NCI-H1092 (cell line): ENCODE data around the gene STX18.
"Not testable (repeated sequence)": the region's sequence is repeated elsewhere in the genome, so short reads cannot be mapped to it uniquely, and the experiment has no call there.

Experiments used
- DNase-seq: peaks from one replicate; lab custom pipeline; 2025; lab: John Stamatoyannopoulos, UW

The STX18 gene

DNA sequence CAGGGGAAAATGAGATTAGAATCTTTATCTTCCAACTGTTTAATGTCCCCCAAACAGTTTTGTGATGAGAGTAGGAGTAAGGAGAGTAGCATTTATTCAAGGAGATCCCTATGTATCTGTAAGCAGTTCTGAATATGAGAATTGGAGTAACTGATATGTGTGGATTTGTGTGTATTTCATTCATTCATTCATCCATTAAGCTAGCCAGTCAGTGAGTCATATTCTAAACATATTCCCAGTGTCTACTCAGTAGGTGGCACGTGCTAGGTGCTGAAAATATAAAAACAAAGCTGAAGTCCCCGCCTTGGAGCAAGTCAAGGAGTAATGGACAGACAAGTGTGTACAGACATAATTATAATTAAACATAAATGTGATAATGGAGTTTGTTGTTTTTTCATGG, 12.4 kb upstream of the STX18 start:
- no peak for DNase-seq

DNA sequence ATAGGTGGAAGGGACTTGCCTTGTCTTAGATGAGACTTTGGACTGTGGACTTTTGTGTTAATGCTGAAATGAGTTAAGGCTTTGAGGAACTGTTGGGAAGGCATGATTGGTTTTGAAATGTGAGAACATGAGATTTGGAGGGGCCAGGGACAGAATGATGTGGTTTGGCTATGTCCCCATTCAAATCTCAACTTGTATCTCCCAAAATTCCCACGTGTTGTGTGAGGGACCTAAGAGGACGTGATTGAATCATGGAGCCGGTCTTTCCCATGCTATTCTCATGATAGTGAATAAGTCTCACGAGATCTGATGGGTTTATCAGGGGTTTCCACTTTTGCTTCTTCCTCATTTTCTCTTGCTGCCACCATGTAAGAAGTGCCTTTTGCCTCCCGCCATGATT, 10.2 kb upstream of the STX18 start:
- DNase-seq, result not testable (repeated sequence)

DNA sequence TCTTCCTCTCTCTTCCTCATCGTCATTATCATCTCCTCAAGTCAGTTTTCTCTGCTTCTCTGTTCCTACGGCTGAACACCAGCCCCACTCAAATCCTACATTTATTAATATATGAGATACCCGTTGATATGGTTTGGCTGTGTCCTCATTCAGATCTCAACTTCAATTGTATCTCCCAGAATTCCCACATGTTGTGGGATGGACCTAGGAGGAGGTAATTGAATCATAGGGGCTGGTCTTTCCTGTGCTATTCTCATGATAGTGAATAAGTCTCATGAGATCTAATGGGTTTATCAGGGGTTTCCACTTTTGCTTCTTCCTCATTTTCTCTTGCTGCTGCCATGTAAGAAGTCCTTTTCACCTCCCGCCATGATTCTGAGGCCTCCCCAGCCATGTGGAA, 8.3 kb upstream of the STX18 start:
- DNase-seq, result not testable (repeated sequence)

DNA sequence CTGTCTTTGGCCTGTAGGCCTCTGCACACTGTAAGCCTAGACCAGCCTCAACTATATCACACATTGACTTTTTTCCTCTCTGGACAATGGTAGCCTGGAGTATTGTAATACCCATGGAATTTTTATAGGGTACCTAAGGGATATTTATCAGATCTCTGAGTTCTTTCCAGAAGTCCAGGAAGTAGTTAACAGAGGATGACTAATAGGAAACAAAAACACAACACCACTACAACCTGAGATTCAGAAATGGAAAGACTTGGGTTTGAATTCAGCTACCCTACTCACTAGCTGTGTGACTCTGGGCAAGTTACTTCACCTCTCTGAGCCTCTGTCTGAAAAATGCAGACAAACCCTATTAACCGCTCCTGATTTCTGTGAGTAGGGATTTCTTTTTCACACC, 7.7 kb upstream of the STX18 start:
- DNase-seq, result no peak

DNA sequence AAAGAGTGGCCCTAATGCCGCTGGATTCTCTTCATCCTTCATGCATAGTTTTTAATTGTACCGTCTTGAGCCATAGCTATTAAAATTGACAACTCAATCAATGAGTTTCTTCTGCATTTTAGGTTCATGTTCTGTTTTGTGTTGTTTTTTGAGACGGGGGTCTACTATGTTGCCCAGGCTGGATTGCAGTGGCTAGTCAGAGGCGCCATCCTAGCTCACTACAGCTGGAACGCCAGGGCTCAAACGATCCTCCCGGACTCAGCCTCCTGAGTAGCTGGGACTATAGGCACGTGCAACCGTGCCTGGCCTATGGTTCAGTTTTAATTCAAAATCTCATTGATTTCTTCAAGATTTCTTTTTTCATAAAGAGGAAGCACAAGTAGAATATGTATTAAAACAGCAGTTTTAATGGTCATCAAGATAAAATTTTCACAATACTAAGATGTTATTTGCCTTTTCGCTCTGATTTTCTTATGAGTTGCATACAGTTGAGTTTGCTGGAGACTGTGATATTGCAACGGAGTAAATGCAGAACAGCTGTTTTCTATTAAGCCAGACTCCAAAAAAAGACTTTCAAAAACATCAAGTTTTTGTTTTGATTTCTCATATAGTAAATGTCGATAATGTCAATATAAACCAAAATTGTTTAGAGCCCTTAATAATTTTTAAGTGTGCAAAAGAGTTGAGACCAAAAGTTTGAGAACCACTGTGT, 1.1 kb upstream of the STX18 start:
- no peak for DNase-seq

DNA sequence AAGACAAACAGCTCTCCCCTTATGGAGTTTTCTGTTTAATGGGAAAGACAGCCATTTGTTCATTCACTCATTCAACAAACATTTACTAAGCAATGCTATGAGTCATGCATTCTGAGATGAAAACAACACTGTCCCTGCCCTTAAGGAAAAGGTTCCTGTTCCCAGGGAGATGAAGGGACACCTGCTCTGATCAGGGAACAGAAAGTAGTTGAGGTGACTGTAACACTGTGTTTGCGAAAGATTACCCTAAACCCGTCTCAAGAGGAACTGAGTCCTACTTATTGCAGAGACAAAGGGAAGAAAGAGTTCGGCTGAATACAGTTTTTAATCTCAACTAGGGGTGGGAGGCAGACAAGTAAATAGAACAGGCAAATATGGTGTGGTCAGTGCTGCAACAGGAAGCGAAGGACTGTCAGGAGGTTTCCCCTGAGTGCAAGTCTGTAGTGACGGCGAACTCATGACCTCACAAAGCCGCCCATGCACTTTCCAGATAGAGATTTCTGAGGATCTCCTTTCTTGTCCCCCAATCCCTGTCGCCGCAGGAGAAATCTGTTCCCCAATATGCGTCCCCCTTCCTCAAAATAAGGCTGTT, 712 bp downstream of the STX18 start:
- no peak for DNase-seq

DNA sequence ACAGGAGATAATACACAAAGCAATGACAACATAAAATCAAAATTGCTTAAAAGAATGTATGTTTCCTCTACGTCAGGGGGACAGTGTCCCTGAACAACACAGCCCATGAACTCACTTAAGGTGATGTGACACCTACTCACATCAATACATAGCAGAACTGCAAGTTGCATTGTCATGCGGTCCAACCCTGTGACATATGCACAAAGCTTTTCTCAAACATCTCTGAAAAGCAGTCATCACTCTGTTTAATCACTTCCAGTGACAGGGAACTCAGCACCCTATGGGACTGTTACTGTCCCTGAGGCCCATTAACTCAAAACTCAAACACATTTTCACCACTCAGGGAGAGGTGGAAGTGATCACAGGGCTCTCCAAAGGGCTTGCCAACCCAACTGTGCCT, 2.4 kb downstream of the STX18 start:
- no peak for DNase-seq

DNA sequence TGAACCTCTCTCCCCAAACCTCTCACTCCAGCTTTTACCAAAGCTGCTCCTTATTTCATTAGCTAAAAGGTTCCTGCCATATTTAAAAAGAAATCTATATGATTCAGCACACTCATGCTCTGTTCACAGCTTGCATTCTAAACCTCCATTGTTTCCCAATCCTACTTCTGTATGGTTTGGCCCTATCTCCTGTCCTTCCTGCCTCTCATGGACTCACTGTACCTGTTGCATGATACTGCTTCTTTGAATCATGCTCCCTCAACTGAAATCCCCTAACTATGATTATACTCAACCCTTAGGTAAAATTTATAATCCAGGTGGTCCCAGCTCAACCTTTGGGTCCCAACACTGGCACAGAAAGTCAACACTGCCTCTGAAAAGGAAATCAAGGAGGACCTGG, 6.3 kb downstream of the STX18 start:
- no peak for DNase-seq

DNA sequence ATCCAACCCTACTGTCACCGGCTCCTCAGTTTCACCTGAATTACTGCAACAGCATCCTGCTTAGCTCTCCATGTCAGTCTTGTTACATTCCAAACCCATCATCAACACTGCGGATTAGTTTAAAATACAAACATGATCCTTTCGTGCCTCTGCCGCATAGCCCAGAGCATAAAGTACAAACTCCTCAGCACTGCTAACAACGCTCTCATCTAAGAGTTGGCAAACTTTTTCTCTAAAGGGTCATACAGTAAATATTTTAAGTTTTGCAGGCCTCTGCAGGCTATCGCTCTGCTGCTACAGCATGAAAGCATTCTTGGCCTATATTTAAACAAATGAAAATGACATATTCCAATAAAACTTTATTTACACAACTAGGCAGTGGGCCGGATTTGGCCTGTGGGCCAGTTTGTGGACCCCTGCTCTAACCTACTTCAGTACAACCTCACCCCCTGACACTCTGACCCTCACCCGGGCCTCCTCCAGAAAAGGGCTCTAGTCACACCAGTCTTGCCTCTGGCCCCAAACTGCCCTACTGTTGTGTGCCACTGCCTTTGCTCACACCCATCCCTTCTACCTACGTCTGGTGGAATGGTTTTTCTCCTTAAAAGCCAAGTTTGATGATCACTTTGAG, 7.2 kb downstream of the STX18 start:
- DNase-seq, result no peak

DNA sequence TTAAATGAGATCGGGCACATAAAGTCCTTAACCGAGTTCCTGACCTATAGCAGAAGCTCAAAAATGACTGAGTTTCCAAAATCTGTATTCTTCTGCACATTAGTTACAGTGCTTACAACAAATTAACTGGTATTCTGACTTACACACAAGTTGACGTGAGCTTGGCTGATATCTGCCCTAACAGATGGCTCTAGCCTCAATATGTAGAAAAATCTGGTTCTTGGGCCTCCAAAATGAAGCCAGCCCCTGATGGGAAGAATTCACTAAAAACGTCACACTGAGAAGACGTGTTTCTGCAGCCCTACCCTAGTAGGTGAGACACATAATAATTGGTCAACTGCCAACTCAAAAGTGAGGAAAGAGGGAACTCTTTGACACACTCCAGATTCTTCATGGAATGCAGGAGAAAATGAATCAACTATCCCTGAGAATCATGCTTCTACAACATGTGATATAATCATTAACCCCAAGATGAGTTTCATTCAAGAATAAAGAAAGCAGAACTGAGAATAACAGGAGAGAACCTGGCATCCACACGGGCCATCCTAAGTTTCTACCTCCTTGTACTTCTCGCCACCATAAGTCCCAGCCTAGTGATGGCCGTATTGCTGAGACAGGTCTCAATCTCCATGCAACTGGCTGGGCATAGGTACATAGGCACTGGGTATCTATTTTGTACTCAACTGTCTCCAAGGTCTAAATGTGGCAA, 8.2 kb downstream of the STX18 start:
- DNase-seq, result no peak

DNA sequence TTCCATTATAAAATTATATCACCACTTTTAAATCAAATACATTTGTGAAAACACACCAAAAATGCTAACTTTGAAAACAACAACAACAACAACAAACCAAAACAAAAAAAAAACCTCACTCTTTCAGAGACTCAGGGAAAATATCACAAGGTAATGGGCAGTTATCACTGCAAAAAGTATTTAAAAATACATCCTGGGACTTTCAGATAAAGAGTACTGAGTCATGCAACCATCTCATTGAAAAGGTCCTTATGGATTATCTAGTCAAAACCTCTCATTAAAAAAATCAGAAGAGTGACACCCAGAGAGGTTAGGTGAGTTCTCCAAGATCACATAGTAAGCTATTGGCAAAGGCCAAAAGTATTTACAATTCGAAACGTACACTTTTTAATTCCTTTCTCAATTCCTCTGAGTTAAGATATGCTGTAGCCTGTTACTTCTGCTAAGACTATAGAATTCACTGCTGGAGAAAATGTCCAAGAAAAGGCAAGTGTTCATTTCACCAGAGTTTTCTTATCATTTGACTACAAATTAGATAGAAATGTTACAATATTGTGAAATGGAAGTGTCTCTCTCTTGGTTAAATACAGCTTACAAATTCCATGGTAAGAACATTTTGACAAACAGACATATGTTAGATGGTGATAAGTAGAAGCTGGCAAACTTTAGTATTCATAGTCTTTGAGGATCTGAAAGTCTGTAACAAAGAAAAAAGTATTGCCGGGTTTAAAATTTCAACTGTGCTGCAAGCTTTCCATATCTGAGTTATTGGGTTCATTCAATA, 9.3 kb downstream of the STX18 start:
- DNase-seq, result no peak

DNA sequence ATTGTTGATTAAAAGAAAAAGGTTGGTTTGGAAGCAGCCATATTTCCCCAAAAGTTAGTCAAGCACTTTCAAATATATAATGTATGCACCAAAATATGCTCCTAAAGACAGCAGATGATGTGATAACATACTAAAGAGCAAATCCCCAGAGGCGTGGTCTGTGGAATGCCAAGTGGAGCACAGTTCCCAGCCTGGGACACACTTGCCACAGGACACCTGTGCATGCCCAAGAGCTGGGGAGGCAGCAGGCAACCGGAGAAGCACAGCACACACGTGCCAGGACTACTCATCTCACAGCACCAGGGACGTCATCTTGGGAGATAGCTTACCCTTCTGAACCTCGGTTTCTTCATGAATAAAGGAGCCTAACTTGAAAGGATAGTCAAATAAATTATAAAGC, 12.5 kb downstream of the STX18 start:
- no peak for DNase-seq

DNA sequence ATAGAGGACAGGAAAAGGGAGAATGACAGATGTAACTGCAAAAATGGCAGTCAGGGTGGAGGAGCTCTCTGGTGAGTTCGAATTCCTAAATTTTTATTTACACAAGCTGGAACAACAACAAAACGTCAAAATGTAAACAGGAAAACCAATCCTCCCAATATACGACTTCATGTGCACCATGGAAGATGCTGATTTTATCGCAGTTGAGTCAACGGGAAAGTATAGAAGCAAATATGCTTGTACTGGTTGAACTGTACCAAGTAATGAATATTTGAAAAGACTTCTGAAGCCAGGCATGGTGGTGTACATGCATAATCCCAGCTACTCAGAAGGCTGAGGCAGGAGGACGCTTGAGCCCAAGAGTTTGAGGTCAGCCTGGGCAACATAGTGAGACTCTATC, 15.4 kb downstream of the STX18 start:
- no peak for DNase-seq

DNA sequence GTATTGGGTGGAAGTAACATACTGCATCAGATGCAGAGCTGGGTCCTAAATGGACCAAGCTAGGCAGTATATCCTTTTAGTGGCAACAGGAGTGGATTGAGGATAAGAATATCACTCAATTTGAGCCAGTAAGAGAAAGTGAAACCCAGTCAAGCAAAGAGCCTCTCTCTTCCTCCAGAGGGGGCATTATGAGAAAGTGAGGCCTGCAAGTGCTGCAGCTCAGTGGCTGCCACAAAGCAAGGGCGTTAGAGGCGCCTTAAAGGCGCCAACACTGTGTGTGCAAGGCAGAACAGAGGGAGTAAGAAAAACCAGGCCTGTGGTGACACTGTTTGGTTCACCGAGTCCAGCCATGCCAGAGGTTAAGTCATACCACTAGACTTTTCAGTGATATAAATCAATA, 17.5 kb downstream of the STX18 start:
- no peak for DNase-seq

DNA sequence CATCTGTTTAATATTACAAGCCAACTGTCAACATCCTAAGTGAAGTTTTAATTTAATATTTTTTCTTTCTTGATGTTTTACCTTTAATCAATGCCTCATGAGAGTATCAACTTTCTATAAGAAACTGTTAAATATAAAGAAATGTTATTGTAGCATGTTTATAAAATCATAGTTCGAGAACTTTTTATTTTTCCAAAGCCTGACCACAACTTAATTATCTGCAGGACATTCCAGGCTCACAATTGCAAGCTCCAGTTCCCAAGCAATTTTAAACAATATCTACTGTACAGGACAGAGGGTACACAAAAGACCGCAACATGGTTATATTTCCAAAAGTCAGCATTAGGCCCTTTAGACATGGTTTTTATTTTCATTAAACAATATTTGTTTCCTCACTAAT, 20.1 kb downstream of the STX18 start:
- DNase-seq, result no peak

DNA sequence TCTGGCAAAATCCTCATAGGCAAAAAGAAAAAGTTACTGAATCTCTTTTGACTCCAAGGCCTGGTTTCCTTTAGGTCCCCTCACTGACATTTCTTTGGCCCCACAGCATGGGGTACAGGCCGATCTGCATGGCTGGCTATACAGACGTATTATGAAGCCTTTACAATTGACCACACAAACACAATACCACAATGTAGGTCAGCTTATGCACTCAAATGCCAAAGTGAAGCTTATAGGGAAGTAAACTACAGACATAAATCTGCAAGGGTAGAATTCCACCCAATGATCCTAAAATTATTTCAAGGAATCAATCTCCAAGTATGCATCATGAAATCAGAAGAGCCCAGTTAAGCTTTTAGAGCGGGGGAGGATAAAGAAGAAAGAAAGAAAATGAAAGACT, 20.7 kb downstream of the STX18 start:
- DNase-seq, result no peak

DNA sequence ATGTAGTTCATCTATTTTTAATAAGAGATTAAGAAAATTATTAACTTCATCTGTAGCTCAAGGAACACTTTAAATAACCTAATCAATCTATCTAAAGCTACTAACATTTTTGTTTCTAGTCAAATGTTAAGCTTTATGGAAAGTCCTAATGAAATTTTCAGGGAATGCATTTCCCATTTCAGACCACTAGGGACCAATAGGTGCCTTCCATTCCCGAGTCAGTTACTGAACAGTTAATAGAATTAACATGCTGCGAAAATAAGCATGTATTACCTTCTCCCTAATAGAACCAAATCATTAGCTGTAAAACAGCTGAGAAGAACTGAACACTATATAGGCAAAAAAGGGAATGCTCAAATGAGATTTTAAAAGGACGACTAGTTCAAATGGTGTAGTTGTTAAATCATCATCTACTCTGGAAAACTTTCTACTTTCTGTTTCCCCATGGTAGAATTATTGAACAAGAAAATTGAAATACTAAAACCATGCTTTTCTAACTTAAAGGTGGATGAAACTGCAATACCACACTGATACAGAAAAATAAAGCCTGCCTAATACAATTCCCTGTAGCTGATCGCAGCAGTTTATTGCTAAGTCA, 22.5 kb downstream of the STX18 start:
- no peak for DNase-seq

DNA sequence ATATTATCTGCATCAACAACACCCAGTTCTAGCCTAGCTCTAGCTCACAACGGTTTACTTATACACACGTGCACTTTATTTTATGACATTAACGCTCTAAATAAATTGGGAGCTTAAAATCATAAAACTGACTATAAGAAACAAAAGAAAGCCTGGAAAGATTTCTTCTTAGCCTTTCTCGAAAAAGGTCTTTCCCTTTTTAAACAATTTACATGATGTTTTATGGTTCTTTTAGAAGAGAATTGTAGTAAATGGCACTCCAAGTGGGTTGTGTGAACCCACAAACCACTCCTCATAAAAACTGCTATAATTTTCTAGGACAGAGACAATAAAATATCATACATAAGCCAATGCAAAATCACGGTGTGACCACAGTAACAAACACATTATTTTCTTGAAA, 23.1 kb downstream of the STX18 start:
- DNase-seq, result no peak

DNA sequence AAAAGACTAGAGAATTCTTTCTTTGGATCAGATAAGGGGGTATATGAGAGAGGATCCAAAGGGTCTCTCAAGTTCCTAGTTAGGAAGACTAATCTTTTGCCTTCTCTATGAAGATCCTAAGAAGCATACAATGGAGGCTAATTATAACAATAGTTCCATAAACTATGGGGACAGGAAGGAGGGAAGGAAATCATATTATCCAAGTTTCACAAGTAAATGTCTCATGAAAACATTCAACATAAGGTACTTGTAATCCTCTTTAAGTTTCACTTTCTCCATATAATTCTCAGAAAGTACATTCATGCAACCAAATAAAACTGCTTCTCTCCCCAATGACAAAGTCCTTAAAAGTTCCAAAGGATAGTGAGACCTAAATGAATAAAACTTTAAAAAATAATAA, 27.1 kb downstream of the STX18 start:
- no peak for DNase-seq

DNA sequence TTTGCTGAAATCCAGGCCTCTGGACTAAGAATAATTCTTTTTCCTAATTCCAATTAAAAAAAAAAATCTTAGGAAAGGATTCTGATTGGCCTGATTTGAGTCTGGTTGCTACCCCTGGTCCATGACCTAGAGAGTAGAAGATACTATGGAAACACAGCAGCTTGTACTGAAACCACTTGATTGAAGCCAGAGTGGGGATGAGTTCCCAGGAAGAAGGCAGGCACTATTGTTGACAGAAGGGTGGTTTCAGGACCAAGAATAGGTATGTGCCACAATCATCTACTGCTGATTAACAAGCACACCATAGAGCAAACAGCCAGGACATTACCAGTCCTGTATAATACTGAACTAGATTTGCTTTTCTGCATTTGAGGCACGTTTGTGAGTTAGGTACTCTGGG, 29.6 kb downstream of the STX18 start:
- no peak for DNase-seq

DNA sequence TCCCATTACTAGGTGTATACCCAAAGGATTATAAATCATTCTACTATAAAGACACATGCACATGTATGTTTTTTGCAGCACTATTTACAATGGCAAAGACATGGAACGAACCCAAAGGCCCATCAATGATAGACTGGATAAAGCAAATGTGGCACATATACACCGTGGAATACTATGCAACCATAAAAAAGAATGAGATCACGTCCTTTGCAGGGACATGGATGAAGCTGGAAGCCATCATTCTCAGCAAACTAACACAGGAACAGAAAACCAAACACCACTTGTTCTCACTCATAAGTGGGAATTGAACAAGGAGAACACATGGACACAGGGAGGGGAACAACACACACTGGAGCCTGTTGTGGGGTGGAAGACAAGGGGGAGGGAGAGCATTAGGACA, 31.2 kb downstream of the STX18 start:
- DNase-seq, result not testable (repeated sequence)

DNA sequence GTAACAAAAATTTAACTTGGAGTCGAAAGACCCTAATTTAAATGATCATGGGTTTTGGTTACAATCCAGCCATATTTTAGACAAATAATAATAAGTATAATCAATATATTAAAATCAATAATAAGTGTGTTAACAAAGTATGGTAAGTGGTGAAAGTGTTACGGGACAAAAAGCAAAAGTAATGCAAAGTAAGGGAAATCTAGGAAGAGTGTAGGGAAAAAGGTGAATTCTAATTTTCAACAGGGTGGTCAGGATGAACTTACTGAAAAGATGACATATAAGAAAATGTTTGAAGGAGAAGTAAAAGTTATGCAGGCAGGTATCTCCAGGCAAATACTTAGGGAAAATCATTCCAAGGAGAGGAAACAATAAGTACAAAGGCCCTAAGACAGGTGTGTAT, 32.3 kb downstream of the STX18 start:
- no peak for DNase-seq
